HG02973 (cell line): ENCODE data around the gene SBNO2.
"Not testable (repeated sequence)": the region's sequence is repeated elsewhere in the genome, so short reads cannot be mapped to it uniquely, and the experiment has no call there.

Experiments
- ATAC-seq: cut with Tn5 transposase; IDR thresholded peaks from one replicate; pipeline ENCODE4 v1.9.1; 2021; ENCODE audit warnings: moderate library complexity; ENCODE audit not compliant: unreplicated experiment

Gene SBNO2

DNA sequence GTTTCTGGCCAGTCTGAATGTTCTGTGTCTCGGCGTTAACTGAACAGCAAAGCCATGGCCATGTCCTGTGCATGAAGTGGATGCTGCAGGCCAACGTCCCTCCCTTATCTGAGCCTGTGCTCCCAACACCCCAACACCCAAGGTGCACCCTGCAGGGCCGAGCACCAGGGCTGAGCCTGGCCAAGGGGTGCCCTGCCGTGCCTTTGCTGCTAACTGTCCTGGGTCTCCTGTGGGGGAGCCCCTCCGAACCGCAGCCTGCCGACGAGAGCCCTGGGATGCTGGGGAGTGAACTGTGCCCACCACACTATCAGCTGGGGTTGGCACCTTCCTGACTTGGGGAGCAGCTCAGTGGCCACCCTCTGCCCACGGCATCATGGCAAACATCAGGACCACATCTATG is 52.7 kb downstream of the SBNO2 start:
- ATAC-seq: no peak

DNA sequence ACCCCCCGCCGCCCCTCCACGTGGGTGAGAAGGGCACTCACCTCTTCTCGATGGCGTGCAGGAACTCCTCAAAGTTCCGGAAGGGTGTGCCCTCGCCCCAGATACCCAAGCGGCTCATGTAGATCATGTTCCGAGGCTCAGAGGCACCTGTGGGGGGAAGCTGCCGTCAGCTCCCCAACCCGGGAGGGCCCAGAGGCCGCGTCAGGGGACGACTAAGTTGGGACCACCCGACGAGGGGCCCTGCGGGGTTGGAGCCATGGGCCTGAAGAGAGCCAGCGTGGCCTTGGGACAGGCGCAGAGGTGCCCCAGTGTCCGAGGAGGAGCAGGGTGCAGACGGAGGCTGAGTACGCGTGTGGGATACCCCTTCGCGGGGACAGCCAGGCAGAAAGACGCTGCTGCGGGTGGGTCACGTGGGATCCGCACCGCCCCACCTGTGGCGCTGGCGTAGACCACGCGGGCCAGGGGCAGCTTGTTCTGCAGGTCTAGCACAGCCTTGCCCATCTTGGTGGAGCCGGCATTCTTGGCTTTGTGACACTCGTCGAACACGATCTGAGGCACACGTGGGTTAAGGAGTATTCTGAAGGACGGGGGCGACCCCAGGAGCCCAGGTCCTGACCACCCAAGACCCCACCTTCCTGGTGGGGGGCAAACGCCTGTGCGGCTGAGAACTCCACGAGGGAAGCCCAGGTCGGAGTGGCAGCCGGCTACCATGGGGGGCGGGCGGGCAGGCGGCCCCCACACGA is 54.4 kb downstream of the SBNO2 start:
- ATAC-seq: no peak

DNA sequence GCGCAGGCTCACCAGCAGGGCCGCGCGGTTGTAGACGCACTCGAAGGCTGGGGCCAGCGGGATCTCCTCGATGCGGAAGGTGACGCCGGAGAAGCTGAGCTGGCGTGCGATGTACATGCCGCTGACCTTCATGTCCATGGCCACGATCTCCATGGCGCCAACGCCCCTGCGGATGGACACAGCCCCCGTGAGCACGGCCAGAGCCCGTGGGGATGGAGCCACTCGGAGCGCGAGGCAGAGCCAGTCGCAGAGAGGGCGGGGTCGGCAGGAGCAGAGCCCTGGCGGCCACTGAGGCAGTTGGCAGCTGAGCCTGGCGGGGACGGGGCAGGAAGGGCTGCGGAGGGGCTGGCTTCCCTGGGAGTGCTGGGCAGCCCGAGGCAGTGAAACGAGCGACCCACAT is 55.1 kb downstream of the SBNO2 start:
- ATAC-seq: no peak

DNA sequence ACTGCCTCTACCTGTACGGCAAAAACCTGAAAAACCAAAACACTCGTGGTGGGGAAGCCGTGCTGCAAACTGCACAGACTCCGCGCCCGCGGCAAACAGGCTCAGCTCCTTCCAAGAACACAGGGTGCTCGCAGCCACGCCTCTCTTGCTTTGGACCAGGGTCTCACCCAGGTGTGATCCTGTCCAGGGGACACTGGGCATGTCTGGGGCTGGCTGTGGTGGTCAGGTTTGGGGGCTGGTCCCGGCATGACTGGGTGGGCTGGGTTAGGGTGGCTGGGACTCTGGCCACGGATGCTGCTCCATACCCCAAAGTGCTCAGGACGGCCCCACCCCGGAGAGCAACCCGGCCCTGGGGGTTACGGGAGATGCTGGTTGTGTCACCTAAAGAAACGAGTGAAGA is 56.4 kb downstream of the SBNO2 start:
- no peak for ATAC-seq

DNA sequence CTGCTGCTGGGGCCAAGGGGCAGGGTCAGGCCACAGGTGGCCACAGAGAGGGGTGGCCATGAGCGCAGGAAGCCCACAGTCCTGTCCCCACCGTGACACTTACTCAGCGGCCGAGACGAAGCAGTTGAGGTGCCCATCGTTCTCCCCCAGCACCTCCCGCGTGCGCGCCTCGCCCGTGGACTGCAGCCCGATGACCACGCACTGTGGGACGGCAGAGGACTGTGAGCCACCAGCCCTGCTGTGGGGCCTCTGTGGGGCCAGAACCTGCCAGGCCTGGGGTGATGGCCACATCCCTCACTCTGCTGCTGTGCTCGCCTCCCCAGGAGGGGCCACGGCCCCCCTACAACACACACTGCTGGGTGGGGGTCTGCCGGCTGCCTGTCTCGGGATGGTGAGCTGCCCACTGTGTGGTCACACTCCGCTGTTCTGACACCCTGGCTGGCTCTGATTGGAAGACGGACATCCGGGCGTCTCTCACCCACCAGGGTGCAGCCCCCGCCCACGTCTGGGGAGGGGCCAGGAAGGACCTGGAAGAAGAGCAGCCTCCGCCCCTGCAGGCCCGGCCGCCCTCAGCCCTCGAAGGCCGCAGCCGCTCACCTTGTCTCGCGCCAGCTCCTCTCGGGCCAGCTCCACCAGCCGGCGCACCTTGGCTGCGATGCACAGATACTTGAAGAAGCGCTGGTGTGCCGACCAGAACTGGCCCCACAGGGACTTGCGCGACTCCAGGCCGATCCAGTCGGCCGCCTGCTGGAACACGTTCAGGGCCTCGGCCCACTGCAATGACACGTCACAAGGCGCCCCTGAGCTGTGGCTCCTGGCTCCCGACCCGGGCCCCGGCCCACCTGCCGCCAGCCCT is 57.1 kb downstream of the SBNO2 start:
- ATAC-seq: no peak

DNA sequence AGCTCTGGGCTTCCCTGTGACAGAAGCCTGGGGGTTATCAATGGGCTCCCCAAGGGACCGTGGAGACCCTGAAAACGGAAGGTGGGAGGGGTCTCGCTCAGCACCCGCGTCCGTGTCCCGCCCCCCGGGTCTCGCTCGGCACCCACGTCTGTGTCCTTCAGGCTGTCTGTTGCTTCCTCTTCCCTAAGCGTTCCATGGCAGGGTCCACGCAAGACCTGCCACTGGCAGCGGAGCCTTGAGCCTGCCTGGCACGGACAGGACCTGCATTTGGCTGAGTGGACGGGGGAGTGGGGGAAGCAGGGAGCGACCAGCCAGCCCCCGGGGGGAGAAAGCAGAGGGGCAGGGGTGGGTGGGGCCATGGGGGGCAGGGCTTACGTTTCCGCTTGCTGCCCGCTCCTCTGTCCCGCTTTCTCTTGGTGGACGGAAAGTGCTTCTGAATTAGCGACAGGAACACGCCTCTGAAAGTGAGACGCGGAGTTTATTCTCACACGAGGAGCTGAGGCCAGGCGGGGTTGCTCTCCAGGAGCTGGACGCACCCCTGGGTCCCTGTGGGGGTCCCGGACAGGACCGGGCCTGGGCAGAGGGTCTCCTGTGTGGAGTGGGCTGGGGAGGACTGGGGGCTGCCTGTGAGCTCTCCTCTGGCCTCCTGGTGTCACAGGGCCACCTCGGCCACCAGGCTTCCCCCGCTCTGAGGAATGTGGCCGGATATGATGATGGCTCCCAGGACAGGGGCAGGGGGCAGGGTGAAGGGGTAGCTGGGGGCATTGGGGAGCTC is 58.2 kb downstream of the SBNO2 start:
- ATAC-seq: no peak

DNA sequence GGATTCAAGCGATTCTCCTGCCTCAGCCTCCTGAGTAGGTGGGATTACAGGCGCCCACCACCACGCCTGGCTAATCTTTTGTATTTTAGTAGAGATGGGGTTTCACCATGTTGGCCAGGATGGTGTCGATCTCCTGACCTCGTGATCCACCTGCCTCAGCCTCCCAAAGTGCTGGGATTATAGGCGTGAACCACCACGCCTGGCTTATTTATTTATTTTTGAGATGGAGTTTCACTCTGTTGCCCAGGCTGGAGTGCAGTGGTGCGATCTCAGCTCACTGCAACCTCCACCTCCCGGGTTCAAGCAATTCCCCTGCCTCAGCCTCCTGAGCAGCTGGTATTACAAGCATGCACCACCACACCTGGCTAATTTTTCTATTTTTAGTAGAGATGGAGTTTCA is 59.3 kb downstream of the SBNO2 start:
- ATAC-seq: not testable (repeated sequence)

DNA sequence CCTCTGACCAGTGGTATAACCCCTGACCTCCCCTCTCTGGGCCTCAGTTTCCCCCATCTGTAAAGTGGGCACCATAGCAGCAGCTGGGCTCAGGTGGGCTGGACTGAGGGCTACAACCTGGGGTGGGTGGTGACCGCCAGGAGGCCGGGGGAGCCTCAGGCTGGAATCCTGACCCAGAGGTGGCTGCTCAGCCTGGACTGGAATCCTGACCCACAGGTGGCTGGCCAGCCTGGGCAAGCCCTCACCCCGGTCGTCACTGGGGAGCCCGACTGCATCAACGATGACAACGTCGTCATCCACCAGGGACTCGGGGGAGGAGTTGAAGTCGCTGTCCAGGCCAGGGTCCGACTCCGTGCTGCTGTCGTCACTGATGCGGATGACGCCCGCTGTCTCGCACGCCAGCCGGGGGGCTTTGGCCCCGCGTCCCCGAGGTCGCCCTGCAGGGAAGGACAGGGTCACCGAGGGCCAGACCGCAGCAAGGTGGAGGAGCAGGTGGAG is 60.0 kb downstream of the SBNO2 start:
- no peak for ATAC-seq

DNA sequence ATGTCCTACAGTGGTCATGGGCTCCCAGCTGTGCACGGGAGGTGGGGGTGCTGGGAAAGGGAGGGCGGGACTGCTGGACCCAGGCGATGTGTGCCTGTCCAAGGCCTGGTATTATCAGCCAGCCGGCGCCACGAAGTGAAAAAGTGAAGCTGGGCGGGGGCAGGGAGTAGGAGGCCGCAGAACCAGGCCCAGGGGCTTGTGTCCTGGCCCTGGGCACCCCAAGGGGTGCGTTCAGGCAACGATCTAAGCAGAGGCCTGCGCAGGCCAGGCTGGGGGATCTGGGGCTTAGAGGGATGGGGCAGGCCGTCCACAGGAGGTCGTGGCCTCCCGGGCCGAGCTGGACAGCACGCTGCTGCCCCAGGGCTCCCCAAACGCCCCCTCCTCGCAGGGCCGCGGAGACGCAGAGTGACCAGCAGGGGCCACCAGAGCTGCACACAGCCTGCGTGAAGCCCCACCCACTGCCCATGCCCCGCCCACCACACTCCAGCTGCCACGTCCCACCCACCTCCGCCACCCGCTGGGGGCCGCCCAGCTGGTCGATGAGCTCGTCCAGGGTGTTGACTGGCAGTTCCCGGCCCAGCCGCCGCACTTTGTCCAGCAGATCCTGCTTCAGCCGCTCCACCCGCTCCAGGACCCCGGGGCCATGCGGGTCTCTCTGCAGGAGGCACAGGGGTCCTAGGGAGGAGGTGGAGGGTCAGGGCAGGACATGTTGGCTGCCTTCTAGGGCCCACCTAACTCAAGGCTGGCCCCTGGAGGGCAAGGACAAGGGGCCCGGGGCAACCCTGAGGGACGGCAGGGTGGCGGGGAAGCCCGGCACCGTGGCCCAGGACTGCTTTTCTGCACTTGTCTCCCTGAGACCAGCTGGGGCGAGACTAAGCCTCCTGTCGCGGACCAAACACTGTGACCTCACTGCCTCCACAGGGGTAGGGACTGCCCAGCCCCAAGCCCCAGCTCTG is 60.8 kb downstream of the SBNO2 start:
- ATAC-seq: no peak

DNA sequence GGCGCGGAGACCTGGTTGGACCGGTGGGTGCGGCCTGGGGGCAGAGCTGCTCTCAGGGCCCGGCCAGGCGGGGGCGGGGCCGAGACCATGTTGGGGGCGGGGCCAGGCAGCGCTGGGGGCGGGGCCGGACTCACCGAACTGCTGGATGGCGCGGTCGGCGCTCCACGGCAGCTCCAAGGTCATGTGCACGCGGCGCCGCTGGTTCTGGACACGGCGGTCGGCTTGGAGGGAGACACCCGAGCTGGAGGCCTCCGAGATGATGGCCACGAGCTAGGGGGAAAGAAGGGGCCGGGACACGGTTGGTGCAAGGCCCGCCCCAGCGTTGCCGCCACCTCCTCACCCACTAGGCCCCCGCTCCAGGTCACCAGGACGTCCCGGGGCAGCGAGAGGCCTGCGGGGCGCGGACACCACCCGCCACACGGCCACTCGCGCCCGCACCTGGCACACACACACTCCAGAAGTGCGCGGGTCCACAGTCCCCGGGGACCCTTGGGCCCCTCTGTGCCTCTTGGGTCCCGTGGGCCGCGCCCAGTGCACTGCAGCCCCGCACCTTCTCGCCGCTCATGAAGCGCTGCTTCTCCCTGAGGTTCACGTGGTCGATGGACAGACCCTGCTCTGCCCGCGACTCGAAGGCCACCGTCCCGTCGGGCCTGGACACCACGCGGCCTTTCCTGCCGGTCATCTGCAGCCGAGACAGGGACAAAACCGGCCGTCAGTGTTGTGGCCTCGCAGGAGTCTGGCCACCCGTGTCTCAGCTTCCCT is 61.6 kb downstream of the SBNO2 start:
- no peak for ATAC-seq

DNA sequence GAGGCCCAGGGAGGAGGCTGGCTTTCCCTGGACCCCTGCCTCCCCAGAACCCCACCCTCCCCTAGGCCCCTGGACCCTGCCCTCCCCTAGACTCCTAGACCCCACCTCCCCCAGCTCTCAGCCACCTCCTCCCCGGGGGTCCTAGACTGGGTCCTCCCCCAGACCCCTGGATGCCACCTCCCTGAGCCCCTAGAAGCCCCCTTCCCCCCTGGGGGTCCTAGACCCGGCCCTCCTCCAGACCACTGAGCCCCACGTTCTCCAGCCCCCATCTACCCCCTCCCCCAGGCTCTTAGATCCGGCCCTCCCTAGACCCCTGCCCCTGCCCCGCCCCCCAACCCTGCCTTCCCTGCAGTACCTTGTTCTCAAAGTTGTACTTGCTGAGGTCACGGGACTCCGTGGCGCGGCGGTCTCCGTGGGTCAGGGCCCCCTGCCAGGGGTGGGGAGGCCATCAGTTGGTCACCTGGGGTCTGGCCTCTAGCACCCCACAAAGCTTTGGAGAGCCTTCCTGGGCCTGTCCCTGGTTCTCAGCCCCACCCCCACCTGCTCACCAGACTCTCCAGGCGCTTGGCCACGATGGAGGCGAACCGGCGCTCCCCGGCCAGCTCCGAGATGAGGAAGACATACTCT is 62.3 kb downstream of the SBNO2 start:
- ATAC-seq: no peak

DNA sequence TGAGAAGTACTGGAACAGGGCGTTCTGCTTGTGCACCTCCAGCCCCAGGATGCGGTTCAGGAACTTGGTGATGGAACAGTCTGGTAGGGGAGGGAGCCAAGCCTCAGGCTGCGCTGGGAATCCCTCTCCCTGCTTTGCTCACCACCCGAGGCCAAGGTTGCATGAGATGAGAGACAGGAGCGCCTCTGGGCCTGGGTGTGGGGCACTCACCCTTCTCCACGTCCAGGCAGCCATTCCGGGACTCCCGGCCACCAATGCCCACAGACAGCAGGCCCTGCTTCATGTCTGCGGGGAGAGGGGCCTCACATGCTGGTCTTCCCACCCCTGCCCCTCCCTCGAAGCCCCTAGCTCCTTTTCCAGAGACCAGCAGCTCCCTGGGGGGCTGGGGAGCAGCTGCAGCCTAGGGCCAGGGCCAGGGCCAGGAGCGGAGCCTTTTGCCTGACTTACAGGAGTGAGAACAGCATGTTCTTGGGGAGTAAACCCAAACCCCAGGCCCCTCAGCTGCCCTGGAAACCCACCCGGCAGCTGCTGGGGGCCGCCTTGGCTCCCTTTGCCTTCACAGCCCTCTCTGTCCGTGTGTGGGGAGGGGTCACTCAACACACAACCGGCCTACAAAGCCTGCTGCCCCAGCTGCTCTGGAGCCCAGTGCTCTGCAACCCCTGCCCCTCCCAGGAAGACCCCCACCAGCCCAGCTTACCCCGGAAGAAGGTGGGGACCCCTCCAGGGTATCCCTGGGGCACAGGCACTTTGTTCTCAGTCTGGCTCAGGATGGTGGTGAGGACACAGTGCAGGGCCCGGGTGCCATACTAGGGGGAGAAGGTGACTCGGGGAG is 63.0 kb downstream of the SBNO2 start:
- no peak for ATAC-seq

DNA sequence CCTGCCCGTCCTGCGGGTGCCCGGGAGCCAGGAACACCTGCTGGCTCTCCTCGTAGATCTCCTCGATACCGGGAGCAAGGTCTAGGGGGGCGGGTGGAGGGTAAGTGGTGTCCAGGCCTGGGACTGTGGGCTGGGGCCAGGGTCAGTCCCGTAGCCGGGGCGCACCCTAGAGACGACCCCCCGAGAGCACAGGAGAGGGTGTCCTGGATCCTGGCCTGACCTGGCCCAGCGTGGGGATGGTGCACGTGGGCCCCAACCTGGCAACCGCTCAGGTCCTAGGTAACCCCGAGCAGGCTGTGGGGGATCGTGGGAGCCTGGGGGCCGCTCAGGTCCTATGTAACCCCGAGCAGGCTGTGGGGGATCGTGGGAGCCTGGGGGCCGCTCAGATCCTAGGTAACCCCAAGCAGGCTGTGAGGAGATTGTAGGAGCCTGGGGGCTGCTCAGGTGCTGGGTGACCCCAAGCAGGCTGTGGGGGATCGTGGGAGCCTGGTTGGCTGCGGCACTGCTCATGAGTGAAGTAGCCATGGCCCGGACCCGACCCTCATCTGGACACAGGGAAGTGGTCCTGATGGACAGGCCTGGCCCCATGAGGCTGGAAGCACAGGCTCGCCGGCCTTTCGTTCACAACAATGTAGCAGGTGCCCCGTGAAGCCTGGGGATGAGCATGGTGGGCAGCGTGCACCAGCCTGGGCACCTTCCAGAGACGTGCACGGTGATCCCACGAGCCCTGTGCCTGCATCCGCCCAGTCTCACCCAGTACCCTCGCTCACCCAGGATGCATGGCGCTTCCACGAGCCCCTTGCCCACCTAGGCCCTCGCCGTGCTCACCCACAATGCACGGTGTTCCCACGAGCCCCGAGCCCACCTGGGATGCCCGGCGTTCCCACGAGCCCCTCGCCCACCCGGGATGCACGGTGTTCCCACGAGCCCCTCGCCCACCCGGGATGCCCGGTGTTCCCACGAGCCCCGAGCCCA is 64.1 kb downstream of the SBNO2 start:
- no peak for ATAC-seq

DNA sequence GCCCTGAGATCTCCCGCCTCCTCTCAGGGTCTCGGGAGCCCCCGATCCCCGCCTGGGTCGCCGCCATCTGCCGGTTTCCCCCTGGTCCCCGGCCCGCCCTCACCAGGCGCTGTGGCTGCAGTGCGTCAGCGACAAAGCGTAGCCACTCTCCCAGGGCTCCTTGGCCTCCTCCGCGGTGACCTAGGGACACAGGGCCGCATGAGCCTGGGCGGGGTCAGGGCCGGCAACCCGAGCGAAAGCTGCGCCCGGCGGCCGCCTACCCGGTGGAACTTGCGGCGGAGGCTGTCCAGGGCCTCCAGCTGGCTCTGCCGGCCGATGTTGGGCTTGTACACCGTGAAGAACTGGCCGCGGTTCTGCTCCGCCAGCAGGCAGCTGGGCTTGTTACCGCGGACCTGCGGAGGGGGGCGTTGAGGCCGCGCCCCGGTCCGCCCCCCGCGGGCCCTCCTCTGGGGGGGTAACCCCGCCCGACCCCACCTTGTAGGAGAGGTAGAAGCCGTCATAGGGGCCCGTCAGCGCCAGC is 65.0 kb downstream of the SBNO2 start:
- no peak for ATAC-seq

DNA sequence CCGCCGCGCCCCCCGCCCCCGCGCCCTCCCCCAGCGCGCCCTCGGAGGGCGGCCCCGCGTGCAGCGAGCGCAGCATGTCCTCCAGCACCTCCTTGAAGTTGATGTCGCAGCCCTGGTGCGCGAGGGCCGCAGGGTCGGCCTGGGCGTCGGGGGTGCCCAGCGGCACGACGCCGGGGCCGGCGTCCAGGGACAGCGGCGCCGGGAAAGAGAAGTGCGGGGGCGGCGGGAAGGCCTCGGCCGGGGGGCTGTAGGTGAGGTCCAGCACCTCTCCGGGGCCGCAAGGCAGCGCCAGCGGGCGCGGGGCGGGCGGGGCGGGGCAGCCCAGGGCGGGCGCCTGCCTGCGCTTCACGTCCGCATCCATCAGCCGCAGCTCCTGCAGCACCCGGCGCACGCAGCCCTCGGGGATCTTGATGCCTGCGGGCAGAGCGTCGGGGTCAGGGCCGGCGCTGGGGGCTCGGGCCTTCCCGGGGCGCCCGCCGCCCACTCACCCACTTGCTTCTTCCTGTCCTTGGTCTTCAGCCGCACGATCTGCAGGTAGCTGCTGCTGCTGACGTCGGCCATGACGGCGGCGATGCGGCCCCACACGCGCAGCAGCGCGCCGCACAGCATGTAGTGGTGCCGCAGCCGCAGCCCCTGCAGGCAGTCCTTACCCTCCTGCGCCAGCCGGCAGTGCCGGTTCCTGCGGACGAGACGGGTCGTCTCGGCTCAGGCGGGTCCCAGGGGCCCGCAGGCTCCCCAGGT is 65.6 kb downstream of the SBNO2 start:
- no peak for ATAC-seq

DNA sequence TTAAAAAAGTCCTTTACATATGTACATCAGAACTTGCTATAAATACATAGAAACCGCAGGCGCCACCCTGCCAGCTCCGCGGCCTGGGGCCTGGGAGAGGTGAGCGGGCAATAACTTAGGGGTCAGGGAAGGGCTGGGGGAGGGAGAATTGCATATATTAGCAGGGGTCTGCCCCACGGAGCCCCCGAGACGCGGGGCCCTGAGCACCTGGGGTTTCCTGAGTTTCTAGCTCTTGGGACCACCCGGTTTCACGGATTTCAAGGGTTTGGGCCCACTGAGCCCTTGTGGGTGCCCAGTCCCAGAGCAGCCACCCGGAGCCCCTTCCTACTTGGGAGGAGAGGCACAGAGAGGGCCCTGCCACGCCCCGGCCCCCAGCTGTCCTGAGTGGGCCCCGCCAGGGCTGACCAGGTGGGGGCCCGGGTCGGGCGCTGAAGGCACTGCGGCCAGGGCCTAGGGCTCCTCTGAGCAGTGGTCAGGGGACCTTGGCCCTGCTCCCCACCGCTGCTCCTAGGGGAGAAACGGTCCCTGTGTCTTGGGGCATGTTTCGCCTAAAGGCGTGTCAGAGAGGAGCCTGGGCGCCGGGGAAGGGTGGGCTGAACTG is 66.3 kb downstream of the SBNO2 start:
- no peak for ATAC-seq
